Left ventricle myocardium inferior (tissue), 1 donor: Measurements from ENCODE around the gene LRRC74A. TPM values are rescaled to one million over a fixed set of nuclear protein-coding genes. Genes with fewer than 3 reads are reported as not detected.

Experiments used
- DNase-seq: peaks from one replicate; pipeline ENCODE4 v3.0.0-alpha.2; 2020
- H3K27ac ChIP-seq: fragments of 200-600 bp; replicated peaks from 2 replicates; pipeline ENCODE4 v1.8.0; 2021
- H3K27me3 ChIP-seq: fragments of 200-600 bp; 2 replicates; pipeline ENCODE4 v1.8.0; 2021; ENCODE audit warnings: low read depth
- H3K36me3 ChIP-seq: fragments of 200-600 bp; 2 replicates; pipeline ENCODE4 v1.8.0; 2021
- H3K4me1 ChIP-seq: fragments of 200-600 bp; 2 replicates; pipeline ENCODE4 v1.8.0; 2021
- H3K4me3 ChIP-seq: fragments of 200-600 bp; 2 replicates; pipeline ENCODE4 v1.8.0; 2021; ENCODE audit warnings: mild to moderate bottlenecking, moderate library complexity
- H3K9me3 ChIP-seq: fragments of 200-600 bp; replicated peaks from 2 replicates; pipeline ENCODE4 v1.8.0; 2021
- intact Hi-C: fragments of 100-400 bp; cut with micrococcal nuclease; formaldehyde crosslinking; loops from one replicate; pipeline ENCODE4 v1.11.0; 2022
- total RNA-seq: library from RNA; stranded (reverse); fragmentation: NEBNext Ultra II Directional; extraction: Animal tissue kit (Norgen Biotek cat#: 25700); gene quantifications from one replicate; pipeline ENCODE4 v1.2.1, GENCODE V29; 2021
- TF ChIP-seq, protein P1 (sequence below): fragments of 200-600 bp; IDR thresholded peaks from 2 replicates; pipeline ENCODE4 v1.8.0; 2021; ENCODE audit warnings: antibody characterized with exemption, mild to moderate bottlenecking, borderline replicate concordance
- donor health status: DM: no; HTN: yes; CAD: no; lungs with severe emphysema.

The LRRC74A gene
- total RNA-seq, 1 donor from 2014 or later, result not detected

DNA sequence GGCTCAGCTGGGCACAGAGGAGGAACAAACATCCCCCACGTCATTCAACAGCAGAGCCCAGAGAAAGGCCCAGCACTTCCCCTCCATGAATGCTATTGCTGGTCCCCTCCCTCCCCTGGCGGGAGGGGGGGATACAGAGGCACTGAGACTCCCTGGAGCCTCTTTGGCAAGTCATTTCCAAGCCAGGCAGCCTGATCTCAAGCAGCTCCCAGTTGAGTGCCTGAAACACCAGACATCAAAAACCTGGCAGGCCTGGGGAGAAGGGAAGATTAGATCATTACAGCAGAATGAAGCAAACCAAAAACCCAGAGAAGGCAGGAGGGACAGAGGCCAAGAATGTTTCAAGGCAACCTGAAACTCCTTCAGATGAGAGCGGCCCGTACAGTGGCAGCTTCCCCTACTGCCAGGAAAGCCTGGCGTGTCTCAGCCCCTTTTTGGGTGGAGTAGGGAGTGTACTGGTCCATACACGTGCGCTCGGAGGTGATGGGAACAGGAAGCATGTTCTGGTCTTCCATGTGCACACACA, 92.1 kb downstream of the LRRC74A start:
- Histone ChIP-seq H3K36me3 (no peaks in the 10 kb centered on the region), H3K27me3 (no peaks in the 10 kb centered on the region), H3K27ac (peak overlapping the region; percentile 95), H3K9me3 (no peaks in the 10 kb centered on the region), H3K4me1 (peaks cover 69% of the 10 kb centered on the region), H3K4me3 (peak overlapping the region; percentile 13)
- intact Hi-C loops, result loop anchor here (5.0 kb wide), 1 partner anchor 34 kb away; no protein-coding TSS in a partner anchor
- DNase-seq, result peak; percentile 57
- TF ChIP-seq, protein P1, sequence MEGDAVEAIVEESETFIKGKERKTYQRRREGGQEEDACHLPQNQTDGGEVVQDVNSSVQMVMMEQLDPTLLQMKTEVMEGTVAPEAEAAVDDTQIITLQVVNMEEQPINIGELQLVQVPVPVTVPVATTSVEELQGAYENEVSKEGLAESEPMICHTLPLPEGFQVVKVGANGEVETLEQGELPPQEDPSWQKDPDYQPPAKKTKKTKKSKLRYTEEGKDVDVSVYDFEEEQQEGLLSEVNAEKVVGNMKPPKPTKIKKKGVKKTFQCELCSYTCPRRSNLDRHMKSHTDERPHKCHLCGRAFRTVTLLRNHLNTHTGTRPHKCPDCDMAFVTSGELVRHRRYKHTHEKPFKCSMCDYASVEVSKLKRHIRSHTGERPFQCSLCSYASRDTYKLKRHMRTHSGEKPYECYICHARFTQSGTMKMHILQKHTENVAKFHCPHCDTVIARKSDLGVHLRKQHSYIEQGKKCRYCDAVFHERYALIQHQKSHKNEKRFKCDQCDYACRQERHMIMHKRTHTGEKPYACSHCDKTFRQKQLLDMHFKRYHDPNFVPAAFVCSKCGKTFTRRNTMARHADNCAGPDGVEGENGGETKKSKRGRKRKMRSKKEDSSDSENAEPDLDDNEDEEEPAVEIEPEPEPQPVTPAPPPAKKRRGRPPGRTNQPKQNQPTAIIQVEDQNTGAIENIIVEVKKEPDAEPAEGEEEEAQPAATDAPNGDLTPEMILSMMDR, result no peak

DNA sequence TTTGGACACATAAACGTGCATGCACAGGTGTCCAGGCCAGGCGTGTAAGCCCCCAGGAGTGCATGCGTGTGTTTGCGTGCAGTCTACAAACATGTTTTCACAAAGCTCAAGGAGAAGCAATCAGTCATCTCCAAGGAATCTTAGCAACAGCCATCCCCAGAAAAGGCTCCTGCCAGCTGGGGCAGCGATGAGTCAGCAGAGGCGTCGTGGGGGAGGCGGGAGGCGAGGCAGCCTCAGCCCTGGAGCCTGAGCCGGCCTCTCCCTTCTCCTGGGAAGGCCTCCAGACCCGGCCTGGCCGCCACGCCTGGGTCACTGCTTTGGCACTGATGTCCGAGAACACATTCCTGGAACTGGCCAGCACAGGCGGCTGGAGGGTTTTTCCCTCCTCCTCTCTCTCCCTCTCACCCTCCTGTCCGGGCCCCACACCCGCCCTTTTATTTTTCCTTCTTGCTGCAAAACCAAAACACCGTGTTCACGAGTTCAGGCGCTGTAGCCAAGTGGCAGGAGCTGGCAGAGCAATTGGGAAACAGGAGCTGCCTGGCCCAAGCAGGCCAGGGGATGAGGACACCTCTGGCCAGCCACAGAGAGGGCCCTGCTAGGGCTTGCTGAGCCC, 92.7 kb downstream of the LRRC74A start:
- intact Hi-C loops, result loop anchor here (5.0 kb wide), 1 partner anchor 33 kb away; no protein-coding TSS in a partner anchor
- Histone ChIP-seq H3K27me3 (no peaks in the 10 kb centered on the region), H3K9me3 (no peaks in the 10 kb centered on the region), H3K4me3 (peak overlapping the region; percentile 29), H3K27ac (peak overlapping the region; percentile 95), H3K36me3 (no peaks in the 10 kb centered on the region), H3K4me1 (peaks cover 68% of the 10 kb centered on the region)
- TF ChIP-seq, protein P1, result peak; percentile 24
- DNase-seq, result peak; percentile 95

Other genes with a start within 250 kb of the LRRC74A start
- 12.4 TPM for gene VASH1, start 64.9 kb upstream of the LRRC74A start, total RNA-seq
- 9.3 TPM for gene ANGEL1, start 13.5 kb upstream of the LRRC74A start, total RNA-seq
- gene IRF2BPL, start 202.3 kb downstream of the LRRC74A start, total RNA-seq, result 35.5 TPM